Measurements from ENCODE around the gene CSNK1G1. TPM values are rescaled to one million over a fixed set of nuclear protein-coding genes. Genes with fewer than 3 reads are reported as not detected.
A peak's percentile ranks its signal among the peaks of the same experiment; 100 is the strongest.
"Not testable (repeated sequence)": the region's sequence is repeated elsewhere in the genome, so short reads cannot be mapped to it uniquely, and the experiment has no call there.

CSNK1G1 gene
- total RNA-seq, 2 experiments from 2014 or later: 20.3 to 22.5 TPM

- H3K27me3 Mint-ChIP-seq; intact Hi-C loops (cut with DNase I, micrococcal nuclease); DNase-seq; H3K4me3 Mint-ChIP-seq; POLR2A ChIA-PET; ATAC-seq; H3K27ac Mint-ChIP-seq; H3K4me1 Mint-ChIP-seq; H3K9me3 Mint-ChIP-seq (ENCODE audit: low read depth): not testable (repeated sequence)
- peaks cover 12% of the 10 kb centered on the region for H3K36me3 Mint-ChIP-seq (ENCODE audit: low read depth)
- CTCF ChIA-PET: interaction anchor here (0.6 kb wide), 1 partner anchor 487 kb away, joined by 3 read pairs; no protein-coding TSS in a partner anchor
These were observed 138.6 kb downstream of the CSNK1G1 start for GRCh38 chr15:64217429-64217750.

- intact Hi-C loops (cut with DNase I, micrococcal nuclease): no loop called here
- CTCF ChIA-PET: interaction anchor here (0.6 kb wide), 1 partner anchor 52 kb away, joined by 3 read pairs; no protein-coding TSS in a partner anchor
- no peak for DNase-seq
- Mint-ChIP-seq H3K27me3 (no peaks in the 10 kb centered on the region), H3K27ac (no peak overlapping the region), H3K4me1 (peaks cover under 1% of the 10 kb centered on the region), H3K36me3 (ENCODE audit: low read depth) (peaks cover 9% of the 10 kb centered on the region), H3K9me3 (ENCODE audit: low read depth) (no peaks in the 10 kb centered on the region), H3K4me3 (no peak overlapping the region)
- POLR2A ChIA-PET: interaction anchor here (0.6 kb wide), 1 partner anchor 207 kb away, joined by 3 read pairs; no protein-coding TSS in a partner anchor
- ATAC-seq: no peak
These were observed 139.1 kb downstream of the CSNK1G1 start for GRCh38 chr15:64216730-64217428.

DNA sequence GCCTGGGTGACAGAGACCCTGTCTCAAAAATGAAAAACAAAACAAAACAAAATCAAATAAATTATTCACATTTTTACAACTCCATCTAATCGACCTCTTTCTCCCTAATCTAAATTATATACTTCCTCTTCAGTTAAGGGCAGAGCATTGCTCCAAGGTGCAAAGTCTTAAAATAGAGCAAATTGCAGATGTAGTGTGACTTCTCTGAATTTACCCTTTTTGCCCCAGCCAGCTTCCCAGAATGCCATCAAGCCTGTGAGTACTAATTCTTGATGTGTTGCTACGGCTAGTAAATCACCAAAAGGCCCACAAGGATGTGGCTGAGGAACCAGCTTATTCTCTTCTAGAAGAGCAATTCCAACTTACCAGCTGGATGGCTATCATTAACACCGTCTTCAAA lies 139.8 kb downstream of the CSNK1G1 start:
- ChIA-PET CTCF (interaction anchor here (0.5 to 0.6 kb wide), 2 partner anchors 20 to 53 kb away, joined by 3 to 4 read pairs; no protein-coding TSS in a partner anchor), POLR2A (interaction anchor here (0.6 kb wide), 1 partner anchor 208 kb away, joined by 3 read pairs; no protein-coding TSS in a partner anchor)
- Mint-ChIP-seq H3K9me3 (ENCODE audit: low read depth) (no peaks in the 10 kb centered on the region), H3K27ac (no peak overlapping the region), H3K27me3 (no peaks in the 10 kb centered on the region), H3K4me1 (no peaks in the 10 kb centered on the region), H3K4me3 (no peak overlapping the region), H3K36me3 (ENCODE audit: low read depth) (peaks cover 8% of the 10 kb centered on the region)
- ATAC-seq: no peak
- DNase-seq: no peak
- intact Hi-C loops (cut with DNase I, micrococcal nuclease): no loop called here

- ChIA-PET POLR2A (no interaction called here), CTCF (interaction anchor here (0.9 to 1.5 kb wide), 2 partner anchors 26 to 46 kb away, joined by 4 read pairs; no protein-coding TSS in a partner anchor)
- DNase-seq (no peak), ATAC-seq (no peak)
- intact Hi-C loops (cut with DNase I, micrococcal nuclease): no loop called here
- Mint-ChIP-seq H3K4me1 (peaks cover 7% of the 10 kb centered on the region), H3K36me3 (ENCODE audit: low read depth) (peaks cover 8% of the 10 kb centered on the region), H3K4me3 (no peak overlapping the region), H3K27me3 (no peaks in the 10 kb centered on the region), H3K9me3 (ENCODE audit: low read depth) (no peaks in the 10 kb centered on the region), H3K27ac (no peak overlapping the region)
These were observed 142.3 kb downstream of the CSNK1G1 start for GRCh38 chr15:64213646-64214045.

- ATAC-seq (no peak), DNase-seq (no peak)
- H3K27ac Mint-ChIP-seq: no peak overlapping the region
- ChIA-PET POLR2A (no interaction called here), CTCF (no interaction called here)
- no peak overlapping the region for H3K4me3 Mint-ChIP-seq
- peaks cover 11% of the 10 kb centered on the region for H3K36me3 Mint-ChIP-seq (ENCODE audit: low read depth)
- H3K27me3 Mint-ChIP-seq: no peaks in the 10 kb centered on the region
- intact Hi-C loops (cut with DNase I, micrococcal nuclease): no loop called here
- peaks cover 7% of the 10 kb centered on the region for H3K4me1 Mint-ChIP-seq
- H3K9me3 Mint-ChIP-seq (ENCODE audit: low read depth): no peaks in the 10 kb centered on the region
These were observed 144.3 kb downstream of the CSNK1G1 start for GRCh38 chr15:64211696-64212095.

GRCh38 chr15:64210371-64210770 lies 145.6 kb downstream of the CSNK1G1 start:
- no peak overlapping the region for H3K27ac Mint-ChIP-seq
- H3K9me3 Mint-ChIP-seq (ENCODE audit: low read depth): no peaks in the 10 kb centered on the region
- peaks cover 7% of the 10 kb centered on the region for H3K4me1 Mint-ChIP-seq
- H3K36me3 Mint-ChIP-seq (ENCODE audit: low read depth): peaks cover 11% of the 10 kb centered on the region
- DNase-seq (no peak), ATAC-seq (no peak)
- H3K4me3 Mint-ChIP-seq: no peak overlapping the region
- no peaks in the 10 kb centered on the region for H3K27me3 Mint-ChIP-seq
- CTCF ChIA-PET: interaction anchor here (0.6 to 1.5 kb wide), 5 partner anchors 26 to 470 kb away, joined by 3 to 4 read pairs (median 3); no protein-coding TSS in a partner anchor
- POLR2A ChIA-PET: no interaction called here
- intact Hi-C loops (cut with DNase I, micrococcal nuclease): no loop called here

DNA sequence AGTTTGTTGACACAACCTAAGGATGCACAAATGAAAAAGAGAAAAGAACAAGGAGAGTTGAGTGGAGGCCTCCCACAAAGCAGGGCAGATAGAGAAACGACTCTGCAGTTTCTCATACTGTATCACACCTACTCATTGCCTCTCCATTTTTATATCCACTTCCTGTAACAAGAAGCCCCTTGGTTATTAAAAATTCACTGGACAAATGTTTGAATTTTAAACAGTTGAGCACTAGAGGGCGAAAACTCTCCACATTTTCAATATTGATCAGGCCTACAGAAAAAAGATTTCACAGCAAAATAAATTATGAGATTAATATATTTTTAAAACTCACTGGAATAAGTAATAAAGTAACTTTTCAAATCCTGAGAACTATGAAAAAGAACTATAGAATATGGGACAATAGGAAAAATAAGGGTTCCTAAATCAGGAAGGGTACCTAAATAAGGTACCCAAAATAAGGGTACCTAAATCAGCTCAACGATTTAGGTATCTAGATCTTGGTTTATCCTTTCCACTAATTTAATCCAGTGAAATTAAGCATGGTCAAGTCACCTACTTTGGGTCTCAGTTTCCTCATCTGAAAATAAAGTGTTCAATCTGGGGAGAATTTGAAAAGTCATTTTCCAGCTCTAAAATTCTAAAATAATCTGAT lies 146.2 kb downstream of the CSNK1G1 start:
- H3K27ac Mint-ChIP-seq: no peak overlapping the region
- CTCF ChIA-PET: interaction anchor here (0.7 to 1.5 kb wide), 5 partner anchors 26 to 518 kb away, joined by 3 to 4 read pairs (median 3); no protein-coding TSS in a partner anchor

DNA sequence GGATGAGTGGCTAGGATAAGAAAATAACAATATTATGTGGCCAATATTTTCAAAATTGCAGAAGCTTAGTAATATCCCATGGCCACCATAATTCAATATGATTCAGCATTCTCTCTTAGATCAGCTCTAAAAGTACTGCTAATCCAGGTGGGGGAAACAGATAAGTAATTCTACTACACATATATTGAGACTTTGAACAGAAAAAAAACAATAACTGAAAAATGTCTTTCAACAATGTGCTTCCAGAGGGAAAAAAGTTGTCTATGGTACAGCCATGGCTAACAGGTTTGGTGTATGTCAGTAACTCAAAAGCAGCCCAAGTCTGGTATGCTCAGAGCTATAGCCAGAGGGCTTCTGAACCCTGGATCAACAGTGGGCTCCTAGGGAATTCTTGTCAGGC lies 150.8 kb downstream of the CSNK1G1 start:
- ChIA-PET CTCF (interaction anchor here (0.6 to 1.0 kb wide), 3 partner anchors 150 to 225 kb away, joined by 3 to 4 read pairs (median 3); partner anchors contain the start of gene CSNK1G1), POLR2A (interaction anchor here (0.6 kb wide), 1 partner anchor 23 kb away, joined by 3 read pairs; no protein-coding TSS in a partner anchor)
- Mint-ChIP-seq H3K36me3 (ENCODE audit: low read depth) (peaks cover 22% of the 10 kb centered on the region), H3K4me1 (peaks cover 7% of the 10 kb centered on the region), H3K9me3 (ENCODE audit: low read depth) (no peaks in the 10 kb centered on the region), H3K27ac (no peak overlapping the region), H3K27me3 (no peaks in the 10 kb centered on the region), H3K4me3 (no peak overlapping the region)
- ATAC-seq: no peak
- DNase-seq: no peak
- intact Hi-C loops (cut with DNase I, micrococcal nuclease): no loop called here

More for the DNA sequence above, 146.2 kb downstream of the CSNK1G1 start:
- H3K4me3 Mint-ChIP-seq: no peak overlapping the region
- no peaks in the 10 kb centered on the region for H3K9me3 Mint-ChIP-seq (ENCODE audit: low read depth)
- intact Hi-C loops (cut with DNase I, micrococcal nuclease): loop anchor here (1.0 to 2.0 kb wide), 3 partner anchors 47 to 519 kb away; partner anchors contain the start of genes CSNK1G1 (in 2 of the 2) and PPIB (in 1 of the 2)
- ATAC-seq: peak; percentile 60
- no peak for DNase-seq
- peaks cover 11% of the 10 kb centered on the region for H3K36me3 Mint-ChIP-seq (ENCODE audit: low read depth)
- POLR2A ChIA-PET: no interaction called here
- H3K4me1 Mint-ChIP-seq: peaks cover 7% of the 10 kb centered on the region
- no peaks in the 10 kb centered on the region for H3K27me3 Mint-ChIP-seq

- no peaks in the 10 kb centered on the region for H3K27me3 Mint-ChIP-seq
- H3K27ac Mint-ChIP-seq: no peak overlapping the region
- ATAC-seq (no peak), DNase-seq (no peak)
- peaks cover 26% of the 10 kb centered on the region for H3K36me3 Mint-ChIP-seq (ENCODE audit: low read depth)
- H3K9me3 Mint-ChIP-seq (ENCODE audit: low read depth): no peaks in the 10 kb centered on the region
- ChIA-PET CTCF (interaction anchor here (1.0 to 1.1 kb wide), 3 partner anchors 10 to 154 kb away, joined by 3 to 4 read pairs (median 3); no protein-coding TSS in a partner anchor), POLR2A (no interaction called here)
- no peaks in the 10 kb centered on the region for H3K4me1 Mint-ChIP-seq
- no peak overlapping the region for H3K4me3 Mint-ChIP-seq
- intact Hi-C loops (cut with DNase I, micrococcal nuclease): no loop called here
These were observed 158.5 kb downstream of the CSNK1G1 start for GRCh38 chr15:64197425-64197824.

- Mint-ChIP-seq H3K4me3 (no peak overlapping the region), H3K4me1 (no peaks in the 10 kb centered on the region), H3K27me3 (no peaks in the 10 kb centered on the region), H3K9me3 (ENCODE audit: low read depth) (no peaks in the 10 kb centered on the region), H3K27ac (no peak overlapping the region), H3K36me3 (ENCODE audit: low read depth) (peaks cover 20% of the 10 kb centered on the region)
- no peak for ATAC-seq
- CTCF ChIA-PET: interaction anchor here (0.6 to 0.8 kb wide), 2 partner anchors 38 to 161 kb away, joined by 3 read pairs; no protein-coding TSS in a partner anchor
- intact Hi-C loops (cut with DNase I, micrococcal nuclease): no loop called here
- DNase-seq: no peak
- POLR2A ChIA-PET: no interaction called here
These were observed 162.0 kb downstream of the CSNK1G1 start for GRCh38 chr15:64193971-64194370.

DNA sequence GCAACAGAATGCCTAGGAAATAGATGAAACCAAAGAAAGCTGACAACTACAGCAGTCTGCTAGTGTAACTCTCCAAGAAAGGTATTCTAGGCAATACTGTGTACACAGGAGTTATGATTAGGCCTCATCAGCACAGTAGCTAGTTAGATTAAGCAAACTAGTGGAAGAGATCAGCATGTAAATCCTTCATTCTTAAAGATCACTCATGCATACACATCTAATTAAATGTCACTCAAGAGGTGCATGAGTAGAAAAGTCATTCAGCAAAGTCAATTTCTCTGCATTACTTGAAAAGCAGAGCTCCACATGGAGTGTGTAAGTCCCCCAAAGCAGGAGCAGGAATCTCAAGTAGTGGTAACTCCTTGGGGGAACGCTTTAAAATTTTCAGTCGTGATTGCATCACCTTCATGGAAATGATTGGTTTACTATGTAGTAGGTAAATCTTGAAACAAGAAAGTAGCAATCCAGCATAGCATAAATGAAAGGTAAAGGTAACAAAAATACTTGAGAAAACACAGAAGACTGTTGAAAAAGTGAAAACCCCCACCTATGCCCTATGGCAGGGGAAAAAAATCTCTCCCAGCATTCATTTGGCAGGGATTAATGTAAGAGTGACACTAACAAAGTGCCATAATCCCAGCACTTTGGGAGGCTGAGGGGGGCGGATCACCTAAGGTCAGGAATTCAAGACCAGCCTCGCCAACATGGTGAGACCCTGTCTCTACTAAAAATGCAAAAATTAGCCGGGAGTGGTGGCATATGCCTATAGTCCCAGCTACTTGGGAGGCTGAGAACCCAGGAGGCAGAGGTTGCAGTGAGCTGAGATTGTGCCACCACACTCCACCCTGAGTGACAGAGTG lies 163.8 kb downstream of the CSNK1G1 start:
- ATAC-seq: no peak
- intact Hi-C loops (cut with DNase I, micrococcal nuclease): no loop called here
- no peak for DNase-seq
- H3K27me3 Mint-ChIP-seq: no peaks in the 10 kb centered on the region
- POLR2A ChIA-PET: no interaction called here
- H3K4me1 Mint-ChIP-seq: peaks cover 13% of the 10 kb centered on the region
- peaks cover 27% of the 10 kb centered on the region for H3K36me3 Mint-ChIP-seq (ENCODE audit: low read depth)
- CTCF ChIA-PET: interaction anchor here (0.9 to 1.0 kb wide), 2 partner anchors 47 to 582 kb away, joined by 3 read pairs; no protein-coding TSS in a partner anchor
- H3K4me3 Mint-ChIP-seq: no peak overlapping the region
- no peak overlapping the region for H3K27ac Mint-ChIP-seq
- no peaks in the 10 kb centered on the region for H3K9me3 Mint-ChIP-seq (ENCODE audit: low read depth)
